ENCODE data around the gene INAFM2.
A peak's percentile ranks its signal among the peaks of the same experiment; 100 is the strongest.

Gene INAFM2

GRCh38 chr15:40323239-40323952 lies at the start of gene INAFM2:
Gene INAFM2, plus strand, starts transcription at chr15:40323692. Its CDS starts 364 bp downstream, at chr15:40324056.
- DNase-seq = peak; percentile 96

- peak; percentile 93 for DNase-seq
Observed at GRCh38 chr15:40274350-40275274, 48.9 kb upstream of the INAFM2 start.

- no peak for DNase-seq
Observed at GRCh38 chr15:40275523-40275922, 48.0 kb upstream of the INAFM2 start.

GRCh38 chr15:40275954-40276353 lies 47.5 kb upstream of the INAFM2 start:
- DNase-seq = no peak

- DNase-seq = no peak
Observed at GRCh38 chr15:40276927-40277326, 46.6 kb upstream of the INAFM2 start.

- no peak for DNase-seq
Observed at GRCh38 chr15:40277471-40277870, 46.0 kb upstream of the INAFM2 start.

- DNase-seq = no peak
Observed at GRCh38 chr15:40278026-40278425, 45.5 kb upstream of the INAFM2 start.

GRCh38 chr15:40279437-40280141 lies 43.9 kb upstream of the INAFM2 start:
- peak; percentile 76 for DNase-seq

- DNase-seq = no peak
Observed at GRCh38 chr15:40280260-40281056, 43.0 kb upstream of the INAFM2 start.

- DNase-seq = no peak
Observed at GRCh38 chr15:40281057-40281800, 42.3 kb upstream of the INAFM2 start.

GRCh38 chr15:40281801-40282146 lies 41.7 kb upstream of the INAFM2 start:
- DNase-seq = no peak

GRCh38 chr15:40282147-40282868 lies 41.2 kb upstream of the INAFM2 start:
- peak; percentile 71 for DNase-seq

- peak; percentile 71 for DNase-seq
Observed at GRCh38 chr15:40282869-40283614, 40.5 kb upstream of the INAFM2 start, which contains the start of gene ANKRD63. Gene ANKRD63, minus strand, starts transcription at chr15:40283064. Its CDS starts 478 bp downstream, at chr15:40282586.

GRCh38 chr15:40283615-40284300 lies 39.7 kb upstream of the INAFM2 start:
- DNase-seq = no peak

GRCh38 chr15:40285151-40285550 lies 38.3 kb upstream of the INAFM2 start:
- no peak for DNase-seq

- no peak for DNase-seq
Observed at GRCh38 chr15:40285554-40286011, 37.9 kb upstream of the INAFM2 start.

GRCh38 chr15:40286061-40286532 lies 37.4 kb upstream of the INAFM2 start:
- DNase-seq = no peak

GRCh38 chr15:40286794-40287193 lies 36.7 kb upstream of the INAFM2 start:
- no peak for DNase-seq

GRCh38 chr15:40287505-40287904 lies 36.0 kb upstream of the INAFM2 start:
- no peak for DNase-seq

Measured in hematopoietic multipotent progenitor cell treated with erythropoietin and hydrocortisone succinate and interleukin-3 and kit ligand, for 6 days (in vitro differentiated cells).